LoVo (cell line): ENCODE data around the gene AMBP.

Experiments
- DNase-seq: peaks from one replicate; pipeline ENCODE4 v3.0.0-alpha.2; 2016; ENCODE audit warnings: low spot score

AMBP gene

GRCh38 chr9:114031037-114031630 is 47.0 kb downstream of the AMBP start:
- no peak for DNase-seq

- DNase-seq, result no peak
Observed at GRCh38 chr9:114030364-114030763, 47.7 kb downstream of the AMBP start.

GRCh38 chr9:114029311-114030170 is 48.6 kb downstream of the AMBP start:
- no peak for DNase-seq

GRCh38 chr9:114028646-114029045 is 49.5 kb downstream of the AMBP start:
- no peak for DNase-seq

- no peak for DNase-seq
Observed at GRCh38 chr9:114027863-114028465, 50.1 kb downstream of the AMBP start.

GRCh38 chr9:114027159-114027862 is 50.8 kb downstream of the AMBP start:
- no peak for DNase-seq

GRCh38 chr9:114026335-114026734 is 51.8 kb downstream of the AMBP start:
- no peak for DNase-seq

GRCh38 chr9:114025760-114026159 is 52.3 kb downstream of the AMBP start:
- no peak for DNase-seq

GRCh38 chr9:114025196-114025753 is 52.8 kb downstream of the AMBP start:
- no peak for DNase-seq

GRCh38 chr9:114023961-114024360 is 54.1 kb downstream of the AMBP start:
- DNase-seq, result no peak

- no peak for DNase-seq
Observed at GRCh38 chr9:114021578-114021977, 56.5 kb downstream of the AMBP start.

- no peak for DNase-seq
Observed at GRCh38 chr9:114017741-114018715, 60.1 kb downstream of the AMBP start.

GRCh38 chr9:114016629-114017423 is 61.3 kb downstream of the AMBP start:
- no peak for DNase-seq

- DNase-seq, result no peak
Observed at GRCh38 chr9:114016101-114016500, 62.0 kb downstream of the AMBP start.

- DNase-seq, result no peak
Observed at GRCh38 chr9:114015607-114016006, 62.5 kb downstream of the AMBP start.

- DNase-seq, result no peak
Observed at GRCh38 chr9:114014044-114014443, 64.1 kb downstream of the AMBP start.

- no peak for DNase-seq
Observed at GRCh38 chr9:114012126-114012525, 66.0 kb downstream of the AMBP start.

GRCh38 chr9:114011313-114011712 is 66.8 kb downstream of the AMBP start:
- DNase-seq, result no peak
